ENCODE data around the gene PCGF1.

The PCGF1 gene

GRCh38 chr2:74536166-74536950 lies 28.9 kb upstream of the PCGF1 start:
- no peak for DNase-seq (ENCODE audit: low read depth)

- no peak for DNase-seq (ENCODE audit: low read depth)
These were observed 28.0 kb upstream of the PCGF1 start for GRCh38 chr2:74535440-74535965.

- DNase-seq (ENCODE audit: low read depth), result no peak
These were observed 26.9 kb upstream of the PCGF1 start for GRCh38 chr2:74534411-74534810.

- DNase-seq (ENCODE audit: low read depth), result no peak
These were observed 26.0 kb upstream of the PCGF1 start for GRCh38 chr2:74533464-74533863.

- no peak for DNase-seq (ENCODE audit: low read depth)
These were observed 24.7 kb upstream of the PCGF1 start for GRCh38 chr2:74532222-74532621.

GRCh38 chr2:74531666-74532065 lies 24.2 kb upstream of the PCGF1 start:
- DNase-seq (ENCODE audit: low read depth), result no peak

GRCh38 chr2:74530239-74531187 lies 23.0 kb upstream of the PCGF1 start:
- no peak for DNase-seq (ENCODE audit: low read depth)

GRCh38 chr2:74529357-74530238 lies 22.1 kb upstream of the PCGF1 start, which contains the start of the genes AUP1 and HTRA2:
Gene AUP1, minus strand, starts transcription at chr2:74529706. Its CDS starts 77 bp downstream, at chr2:74529629.
Gene HTRA2, plus strand, starts transcription at chr2:74529933. Its CDS starts 74 bp downstream, at chr2:74530007.
- DNase-seq (ENCODE audit: low read depth), result peak; percentile 84

- no peak for DNase-seq (ENCODE audit: low read depth)
These were observed 21.3 kb upstream of the PCGF1 start for GRCh38 chr2:74528600-74529356.

GRCh38 chr2:74527741-74528140 lies 20.2 kb upstream of the PCGF1 start:
- no peak for DNase-seq (ENCODE audit: low read depth)

- no peak for DNase-seq (ENCODE audit: low read depth)
These were observed 19.2 kb upstream of the PCGF1 start for GRCh38 chr2:74526649-74527230.

- DNase-seq (ENCODE audit: low read depth), result no peak
These were observed 18.5 kb upstream of the PCGF1 start, which contains the start of gene DQX1 for GRCh38 chr2:74525717-74526648. Gene DQX1, minus strand, starts transcription at chr2:74526231. Its CDS starts 502 bp downstream, at chr2:74525729.

GRCh38 chr2:74524955-74525716 lies 17.6 kb upstream of the PCGF1 start:
- no peak for DNase-seq (ENCODE audit: low read depth)

- no peak for DNase-seq (ENCODE audit: low read depth)
These were observed 16.5 kb upstream of the PCGF1 start for GRCh38 chr2:74524005-74524404.

- DNase-seq (ENCODE audit: low read depth), result no peak
These were observed 15.0 kb upstream of the PCGF1 start for GRCh38 chr2:74522516-74522915.

GRCh38 chr2:74516650-74517049 lies 9.2 kb upstream of the PCGF1 start:
- no peak for DNase-seq (ENCODE audit: low read depth)

GRCh38 chr2:74515981-74516633 lies 8.6 kb upstream of the PCGF1 start:
- DNase-seq (ENCODE audit: low read depth), result peak; percentile 66
